Thyroid gland (tissue), 4 donors: ENCODE data around the gene ENPP4.

Experiments
- POLR2A ChIP-seq, 2 donors: fragments of 450-650 bp; IDR thresholded peaks; one replicate each; pipeline ENCODE4 v1.6.1; 2017; ENCODE audit warnings: antibody characterized with exemption in 2 of 2, mild to moderate bottlenecking in 2 of 2, moderate library complexity in 1 of 2
- TF ChIP-seq, protein P1 (sequence below), 6 experiments: fragments of 200-600 bp in 3 of 6; fragments of 450-650 bp in 3 of 6; sonication (generic) in 3 of 6; IDR thresholded peaks; one replicate each; pipeline ENCODE4 v1.5.1; 2016 to 2019; ENCODE audit warnings: antibody characterized with exemption in 6 of 6, mild to moderate bottlenecking in 2 of 6, inconsistent platforms in 1 of 6, moderate library complexity in 1 of 6

DNA sequence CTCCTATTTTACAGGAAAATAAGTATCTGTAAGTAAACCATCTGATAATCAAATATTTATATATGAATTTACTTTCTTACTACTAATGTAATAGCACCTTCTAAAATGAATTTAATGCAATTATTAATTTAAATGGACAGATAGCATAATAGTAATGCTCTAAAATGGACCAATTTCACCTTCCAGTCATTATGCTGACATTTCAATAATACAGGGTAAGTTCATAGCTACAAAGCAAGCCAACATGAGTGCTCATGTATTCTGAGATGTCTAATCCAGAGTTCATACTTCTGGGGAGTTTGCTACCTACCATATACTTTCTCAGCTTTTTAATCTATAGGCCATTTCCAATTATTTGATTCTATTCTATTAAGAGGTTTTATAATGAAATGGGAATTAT is 29.4 kb downstream of the ENPP4 start:
- TF ChIP-seq, protein P1, sequence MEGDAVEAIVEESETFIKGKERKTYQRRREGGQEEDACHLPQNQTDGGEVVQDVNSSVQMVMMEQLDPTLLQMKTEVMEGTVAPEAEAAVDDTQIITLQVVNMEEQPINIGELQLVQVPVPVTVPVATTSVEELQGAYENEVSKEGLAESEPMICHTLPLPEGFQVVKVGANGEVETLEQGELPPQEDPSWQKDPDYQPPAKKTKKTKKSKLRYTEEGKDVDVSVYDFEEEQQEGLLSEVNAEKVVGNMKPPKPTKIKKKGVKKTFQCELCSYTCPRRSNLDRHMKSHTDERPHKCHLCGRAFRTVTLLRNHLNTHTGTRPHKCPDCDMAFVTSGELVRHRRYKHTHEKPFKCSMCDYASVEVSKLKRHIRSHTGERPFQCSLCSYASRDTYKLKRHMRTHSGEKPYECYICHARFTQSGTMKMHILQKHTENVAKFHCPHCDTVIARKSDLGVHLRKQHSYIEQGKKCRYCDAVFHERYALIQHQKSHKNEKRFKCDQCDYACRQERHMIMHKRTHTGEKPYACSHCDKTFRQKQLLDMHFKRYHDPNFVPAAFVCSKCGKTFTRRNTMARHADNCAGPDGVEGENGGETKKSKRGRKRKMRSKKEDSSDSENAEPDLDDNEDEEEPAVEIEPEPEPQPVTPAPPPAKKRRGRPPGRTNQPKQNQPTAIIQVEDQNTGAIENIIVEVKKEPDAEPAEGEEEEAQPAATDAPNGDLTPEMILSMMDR (IDR thresholded peaks at IDR 0.05), result no peak
- no peak for TF ChIP-seq POLR2A (IDR thresholded peaks at IDR 0.05)
